Measurements from ENCODE around the gene ANKRD52. TPM values are rescaled to one million over a fixed set of nuclear protein-coding genes. Genes with fewer than 3 reads are reported as not detected.
A peak's percentile ranks its signal among the peaks of the same experiment; 100 is the strongest.

Gene ANKRD52
- total and polyA plus RNA-seq, 9 of the 15 experiments (the other 6 are each of a cell fraction or from before 2014, with no cell fraction given), result 0.52 to 46.8 (median 7.9) TPM

DNA sequence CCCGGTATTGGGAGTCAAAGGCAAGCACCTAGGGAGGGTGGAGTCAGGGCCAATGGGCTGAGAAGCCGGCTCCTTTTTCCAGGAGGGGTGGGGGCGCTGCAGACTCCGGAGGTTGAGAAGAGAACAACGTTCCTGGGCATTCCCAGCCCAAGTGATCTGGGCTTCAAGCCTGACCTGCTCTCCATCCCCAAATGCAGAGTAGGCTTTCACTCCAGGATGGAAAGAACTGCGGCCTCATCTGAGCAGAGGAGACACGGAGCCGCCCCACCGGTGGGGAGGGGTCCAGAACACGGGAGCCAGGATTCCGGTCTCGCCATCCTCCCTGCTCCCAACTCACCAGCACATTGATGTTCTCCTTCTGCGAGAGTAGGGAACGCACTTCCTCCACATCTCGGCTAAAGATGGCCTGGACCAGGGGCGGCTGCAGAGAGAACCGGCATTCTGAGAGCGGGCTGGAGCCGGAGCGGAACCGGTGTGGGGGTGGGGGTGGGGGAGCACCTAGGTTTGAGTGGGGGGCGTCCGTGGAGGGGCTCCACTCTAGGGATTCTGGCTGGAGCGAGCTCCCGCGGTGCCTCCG is 605 bp downstream of the ANKRD52 start (continued):
- TF ChIP-seq ZNF384 (IDR thresholded peaks at IDR 0.05; ENCODE audit: low read depth, low read length) (no peak), ZNF232 (CRISPR knock-in tag; IDR thresholded peaks at IDR 0.05) (no peak), ZNF239 (CRISPR knock-in tag; IDR thresholded peaks at IDR 0.05) (no peak), LARP7 (IDR thresholded peaks at IDR 0.05) (no peak)
- TF ChIP-seq, protein P1, sequence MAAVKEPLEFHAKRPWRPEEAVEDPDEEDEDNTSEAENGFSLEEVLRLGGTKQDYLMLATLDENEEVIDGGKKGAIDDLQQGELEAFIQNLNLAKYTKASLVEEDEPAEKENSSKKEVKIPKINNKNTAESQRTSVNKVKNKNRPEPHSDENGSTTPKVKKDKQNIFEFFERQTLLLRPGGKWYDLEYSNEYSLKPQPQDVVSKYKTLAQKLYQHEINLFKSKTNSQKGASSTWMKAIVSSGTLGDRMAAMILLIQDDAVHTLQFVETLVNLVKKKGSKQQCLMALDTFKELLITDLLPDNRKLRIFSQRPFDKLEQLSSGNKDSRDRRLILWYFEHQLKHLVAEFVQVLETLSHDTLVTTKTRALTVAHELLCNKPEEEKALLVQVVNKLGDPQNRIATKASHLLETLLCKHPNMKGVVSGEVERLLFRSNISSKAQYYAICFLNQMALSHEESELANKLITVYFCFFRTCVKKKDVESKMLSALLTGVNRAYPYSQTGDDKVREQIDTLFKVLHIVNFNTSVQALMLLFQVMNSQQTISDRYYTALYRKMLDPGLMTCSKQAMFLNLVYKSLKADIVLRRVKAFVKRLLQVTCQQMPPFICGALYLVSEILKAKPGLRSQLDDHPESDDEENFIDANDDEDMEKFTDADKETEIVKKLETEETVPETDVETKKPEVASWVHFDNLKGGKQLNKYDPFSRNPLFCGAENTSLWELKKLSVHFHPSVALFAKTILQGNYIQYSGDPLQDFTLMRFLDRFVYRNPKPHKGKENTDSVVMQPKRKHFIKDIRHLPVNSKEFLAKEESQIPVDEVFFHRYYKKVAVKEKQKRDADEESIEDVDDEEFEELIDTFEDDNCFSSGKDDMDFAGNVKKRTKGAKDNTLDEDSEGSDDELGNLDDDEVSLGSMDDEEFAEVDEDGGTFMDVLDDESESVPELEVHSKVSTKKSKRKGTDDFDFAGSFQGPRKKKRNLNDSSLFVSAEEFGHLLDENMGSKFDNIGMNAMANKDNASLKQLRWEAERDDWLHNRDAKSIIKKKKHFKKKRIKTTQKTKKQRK (IDR thresholded peaks at IDR 0.05; ENCODE audit: borderline replicate concordance, low read depth, low read length), result no peak

DNA sequence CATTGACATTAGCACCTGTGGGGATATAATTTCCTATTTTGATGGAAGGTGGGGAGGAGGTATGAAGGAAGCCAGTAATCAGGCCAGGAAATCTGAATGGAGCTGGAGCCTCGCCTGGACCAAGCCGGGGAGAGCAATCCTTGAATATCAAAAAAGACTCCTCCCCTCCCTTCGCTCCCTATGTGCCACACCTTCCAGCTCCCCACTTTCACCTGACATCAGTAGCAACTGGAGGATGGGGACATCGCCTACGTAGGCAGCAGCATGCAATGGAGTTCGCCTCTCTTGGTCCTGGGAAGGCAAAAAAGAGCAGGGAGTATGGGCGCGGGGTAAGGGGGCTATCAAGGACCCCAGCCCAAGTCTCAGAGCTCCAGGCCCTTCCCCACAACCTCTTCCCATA is 1.1 kb downstream of the ANKRD52 start:
- Histone ChIP-seq H3K27ac (ENCODE audit: extremely low read depth, low read depth, low read length) (no peak overlapping the region; the same call in 1 of the 3 replicates), H3K79me2 (ENCODE audit: control insufficient read depth, insufficient read depth, low read length) (peaks cover 24% of the 10 kb centered on the region), H4K20me1 (replicated peaks; ENCODE audit: control insufficient read depth, insufficient read depth, low read length) (peaks cover 6% of the 10 kb centered on the region), H3K9me3 (replicated peaks; ENCODE audit: control insufficient read depth, insufficient read depth, low read depth, low read length) (no peaks in the 10 kb centered on the region), H3K4me3 (peak overlapping the region; percentile 91), H2AFZ (ENCODE audit: low read depth, low read length) (peak overlapping the region; percentile 98; the same call in 1 of the 2 replicates), H3K4me1 (replicated peaks in 1 of 2; ENCODE audit: control insufficient read depth in 2 of 2, insufficient read depth in 2 of 2, low read length in 2 of 2) (peaks cover 12 to 20% of the 10 kb centered on the region in 2 experiments; a peak in 4 of 5 replicates), H3K27me3 (ENCODE audit: control insufficient read depth in 2 of 2, insufficient read depth in 2 of 2, low read length in 2 of 2) (no peaks in the 10 kb centered on the region), H3K9ac (ENCODE audit: insufficient read depth in 1 of 2, low read depth in 2 of 2, low read length in 2 of 2) (peak overlapping the region; percentile 85 to 95), H3K9me1 (ENCODE audit: control insufficient read depth, insufficient read depth, low read length) (no peaks in the 10 kb centered on the region), H3K4me2 (ENCODE audit: insufficient read depth, low read length) (peak overlapping the region; percentile 97), H3K36me3 (ENCODE audit: control insufficient read depth, insufficient read depth, low read length) (peaks cover 51% of the 10 kb centered on the region; the same call in 2 of the 3 replicates)
- in situ Hi-C loops (cut with MboI), result loop anchor here (5.0 kb wide), 1 partner anchor 65 kb away; no protein-coding TSS in a partner anchor
- no TSS peak for BruUV-seq (replicated peaks)
- FAIRE-seq (no peak), ATAC-seq (no peak), DNase-seq (ENCODE audit: extremely low read depth in 1 of 4, low spot score in 3 of 4) (no peak)
- intact Hi-C loops (cut with micrococcal nuclease), result no loop called here
- ChIA-PET POLR2A (interaction anchor here (2.1 kb wide), 1 partner anchor 23 kb away, joined by 7 read pairs; no protein-coding TSS in a partner anchor), CTCF (ENCODE audit: low intra/inter-chr PET ratio) (interaction anchor here (0.5 to 2.4 kb wide), 2 partner anchors 67 to 211 kb away, joined by 5 to 11 read pairs; partner anchors contain the start of genes SMARCC2 and SPRYD4)
- WGBS (ENCODE audit: insufficient coverage, low coverage, missing lambda C conversion rate), result 65% methylated on average over 6 of the region's 8 CpGs
- TF ChIP-seq, protein P2, sequence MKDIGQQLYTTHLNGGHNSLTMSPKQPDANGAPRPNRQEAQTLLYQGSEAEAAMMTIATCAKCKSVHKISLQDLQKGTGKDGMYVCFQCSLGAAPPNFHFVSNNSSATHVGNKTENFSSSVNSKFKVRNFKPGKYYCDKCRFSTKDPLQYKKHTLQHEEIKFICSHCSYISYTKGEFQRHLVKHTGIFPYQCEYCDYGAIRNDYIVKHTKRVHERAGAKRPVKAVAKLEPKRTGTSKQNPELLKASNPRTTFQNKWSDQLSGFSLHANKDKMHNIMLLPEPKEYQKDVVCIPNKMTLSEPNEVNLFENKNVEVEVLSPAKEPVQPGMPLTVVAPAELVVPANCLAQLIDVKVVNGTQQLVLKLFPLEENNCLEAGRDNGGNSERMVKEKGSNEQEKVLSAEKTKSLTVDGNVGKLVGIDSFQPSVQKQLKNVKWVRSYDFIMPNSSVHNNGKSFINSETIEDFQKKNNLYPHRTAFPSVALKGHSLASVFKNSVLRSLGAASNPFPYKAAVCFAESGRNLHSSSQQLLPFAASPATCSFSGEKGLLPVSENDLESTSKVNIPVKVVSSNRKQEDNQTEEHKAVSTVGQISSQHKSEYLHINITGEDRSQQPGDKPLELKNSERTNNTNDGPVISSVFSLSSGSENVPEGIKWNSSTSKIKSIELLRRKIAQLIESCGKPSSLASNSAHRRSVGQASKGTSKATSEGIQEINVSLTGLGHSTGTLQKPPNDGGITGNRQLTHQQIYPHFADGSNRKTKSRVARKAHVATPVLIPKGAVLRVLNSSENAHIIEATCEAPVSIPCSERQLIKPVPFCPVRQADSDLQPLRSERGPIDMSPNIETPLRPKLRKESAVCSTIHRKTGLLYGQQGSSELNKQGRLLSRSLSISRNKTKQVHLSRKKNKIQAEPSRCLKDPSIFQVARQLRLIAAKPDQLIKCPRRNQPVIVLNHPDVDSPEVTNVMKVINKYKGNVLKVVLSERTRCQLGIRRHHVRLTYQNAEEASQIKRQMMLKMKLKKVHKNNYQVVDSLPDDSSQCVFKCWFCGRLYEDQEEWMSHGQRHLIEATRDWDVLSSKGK (CRISPR knock-in tag; IDR thresholded peaks at IDR 0.05), result no peak
- TF ChIP-seq EGR1 (conservative IDR thresholded peaks at IDR 0.05), result no peak
- TF ChIP-seq, protein P3, sequence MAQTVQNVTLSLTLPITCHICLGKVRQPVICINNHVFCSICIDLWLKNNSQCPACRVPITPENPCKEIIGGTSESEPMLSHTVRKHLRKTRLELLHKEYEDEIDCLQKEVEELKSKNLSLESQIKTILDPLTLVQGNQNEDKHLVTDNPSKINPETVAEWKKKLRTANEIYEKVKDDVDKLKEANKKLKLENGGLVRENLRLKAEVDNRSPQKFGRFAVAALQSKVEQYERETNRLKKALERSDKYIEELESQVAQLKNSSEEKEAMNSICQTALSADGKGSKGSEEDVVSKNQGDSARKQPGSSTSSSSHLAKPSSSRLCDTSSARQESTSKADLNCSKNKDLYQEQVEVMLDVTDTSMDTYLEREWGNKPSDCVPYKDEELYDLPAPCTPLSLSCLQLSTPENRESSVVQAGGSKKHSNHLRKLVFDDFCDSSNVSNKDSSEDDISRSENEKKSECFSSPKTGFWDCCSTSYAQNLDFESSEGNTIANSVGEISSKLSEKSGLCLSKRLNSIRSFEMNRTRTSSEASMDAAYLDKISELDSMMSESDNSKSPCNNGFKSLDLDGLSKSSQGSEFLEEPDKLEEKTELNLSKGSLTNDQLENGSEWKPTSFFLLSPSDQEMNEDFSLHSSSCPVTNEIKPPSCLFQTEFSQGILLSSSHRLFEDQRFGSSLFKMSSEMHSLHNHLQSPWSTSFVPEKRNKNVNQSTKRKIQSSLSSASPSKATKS (CRISPR knock-in tag; IDR thresholded peaks at IDR 0.05), result no peak

Data from K562 (cell line).